Prostate gland (tissue), 2 donors: Measurements from ENCODE around the gene SIN3B.

Experiments used
- CTCF ChIP-seq, 4 experiments: fragments of 200-600 bp in 2 of 4; fragments of 450-650 bp in 2 of 4; sonication (generic) in 2 of 4; IDR thresholded peaks; 1 replicate in 3 of 4; 2 replicates in 1 of 4; pipeline ENCODE4 v1.5.1; 2016 to 2019; ENCODE audit warnings: antibody characterized with exemption in 4 of 4, mild to moderate bottlenecking in 2 of 4, moderate library complexity in 2 of 4
- POLR2A ChIP-seq: fragments of 450-650 bp; IDR thresholded peaks from one replicate; pipeline ENCODE4 v1.6.1; 2016; ENCODE audit warnings: antibody characterized with exemption, mild to moderate bottlenecking
- POLR2AphosphoS5 ChIP-seq: sonication (generic); formaldehyde crosslinking; IDR thresholded peaks from one replicate; pipeline ENCODE4 v1.6.1; 2017; ENCODE audit warnings: antibody characterized with exemption

GRCh38 chr19:16851031-16851712 lies 22.0 kb downstream of the SIN3B start:
- TF ChIP-seq POLR2A (no peak), CTCF (IDR thresholded peaks at IDR 0.05) (no peak), POLR2AphosphoS5 (no peak)
